Stimulated activated CD4-positive, alpha-beta T cell treated with anti-CD3 and anti-CD28 coated beads, Interleukin-1b, Interleukin-23, amount 100 ng/mL, for 1 hour (primary cell): ENCODE results near the gene PIEZO1.

ENCODE experiments used
- DNase-seq, 2 donors: peaks; one replicate each; pipeline ENCODE4 v3.0.0-alpha.2; 2020; ENCODE audit warnings: low read depth in 2 of 2

PIEZO1 gene

GRCh38 chr16:88817785-88818574 is 33.0 kb upstream of the PIEZO1 start:
- no peak for DNase-seq

GRCh38 chr16:88816736-88817535 is 31.9 kb upstream of the PIEZO1 start:
- DNase-seq, result no peak

- no peak for DNase-seq
Measured at GRCh38 chr16:88815901-88816589, 31.0 kb upstream of the PIEZO1 start.

- no peak for DNase-seq
Measured at GRCh38 chr16:88815227-88815626, 30.2 kb upstream of the PIEZO1 start.

- DNase-seq, result no peak
Measured at GRCh38 chr16:88814144-88814502, 29.1 kb upstream of the PIEZO1 start.

- DNase-seq, result no peak
Measured at GRCh38 chr16:88813269-88814143, 28.5 kb upstream of the PIEZO1 start.

- DNase-seq, result no peak
Measured at GRCh38 chr16:88812513-88813268, 27.7 kb upstream of the PIEZO1 start.

- DNase-seq, result peak; percentile 96 to 99
Measured at GRCh38 chr16:88811769-88812512, 26.9 kb upstream of the PIEZO1 start, which contains the start of gene APRT. Gene APRT, minus strand, starts transcription at chr16:88811928. Its CDS starts 29 bp downstream, at chr16:88811899.

- DNase-seq, result no peak
Measured at GRCh38 chr16:88810912-88811768, 26.1 kb upstream of the PIEZO1 start.

- no peak for DNase-seq
Measured at GRCh38 chr16:88810166-88810911, 25.3 kb upstream of the PIEZO1 start.

GRCh38 chr16:88809676-88810165 is 24.7 kb upstream of the PIEZO1 start:
- DNase-seq, result no peak

GRCh38 chr16:88809068-88809675 is 24.2 kb upstream of the PIEZO1 start:
- DNase-seq, result no peak

- no peak for DNase-seq
Measured at GRCh38 chr16:88807626-88808453, 22.8 kb upstream of the PIEZO1 start.

GRCh38 chr16:88807142-88807625 is 22.2 kb upstream of the PIEZO1 start:
- no peak for DNase-seq

GRCh38 chr16:88806491-88807111 is 21.6 kb upstream of the PIEZO1 start:
- no peak for DNase-seq

- no peak for DNase-seq
Measured at GRCh38 chr16:88805887-88806393, 20.9 kb upstream of the PIEZO1 start.
